Measurements from ENCODE around the gene ZNF664.

DNA sequence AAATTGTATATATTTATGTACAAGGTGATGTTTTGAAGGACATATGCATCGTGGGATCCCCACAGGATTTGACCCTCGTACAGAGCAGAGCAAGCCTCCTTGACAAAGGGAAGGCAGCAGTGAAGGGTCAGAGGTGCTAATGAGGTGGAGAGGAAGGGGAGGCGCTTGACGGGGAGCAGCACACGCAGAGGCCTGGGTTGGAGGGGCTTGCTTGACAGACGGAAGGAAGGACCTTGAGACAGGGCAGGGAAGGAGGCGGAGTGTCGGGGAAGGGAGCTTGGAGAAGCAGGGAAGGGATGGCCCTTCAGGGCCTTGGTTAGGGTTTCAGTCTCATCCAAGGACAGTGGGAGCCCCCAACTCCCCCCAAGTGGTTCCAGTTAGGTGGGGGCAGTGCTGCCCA is 52.6 kb downstream of the ZNF664 start:
- TF ChIP-seq, protein P1, sequence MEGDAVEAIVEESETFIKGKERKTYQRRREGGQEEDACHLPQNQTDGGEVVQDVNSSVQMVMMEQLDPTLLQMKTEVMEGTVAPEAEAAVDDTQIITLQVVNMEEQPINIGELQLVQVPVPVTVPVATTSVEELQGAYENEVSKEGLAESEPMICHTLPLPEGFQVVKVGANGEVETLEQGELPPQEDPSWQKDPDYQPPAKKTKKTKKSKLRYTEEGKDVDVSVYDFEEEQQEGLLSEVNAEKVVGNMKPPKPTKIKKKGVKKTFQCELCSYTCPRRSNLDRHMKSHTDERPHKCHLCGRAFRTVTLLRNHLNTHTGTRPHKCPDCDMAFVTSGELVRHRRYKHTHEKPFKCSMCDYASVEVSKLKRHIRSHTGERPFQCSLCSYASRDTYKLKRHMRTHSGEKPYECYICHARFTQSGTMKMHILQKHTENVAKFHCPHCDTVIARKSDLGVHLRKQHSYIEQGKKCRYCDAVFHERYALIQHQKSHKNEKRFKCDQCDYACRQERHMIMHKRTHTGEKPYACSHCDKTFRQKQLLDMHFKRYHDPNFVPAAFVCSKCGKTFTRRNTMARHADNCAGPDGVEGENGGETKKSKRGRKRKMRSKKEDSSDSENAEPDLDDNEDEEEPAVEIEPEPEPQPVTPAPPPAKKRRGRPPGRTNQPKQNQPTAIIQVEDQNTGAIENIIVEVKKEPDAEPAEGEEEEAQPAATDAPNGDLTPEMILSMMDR (conservative IDR thresholded peaks at IDR 0.05; ENCODE audit: low read depth, low read length): no peak
- TF ChIP-seq MAZ (IDR thresholded peaks at IDR 0.05; ENCODE audit: borderline replicate concordance, low read depth, low read length) (no peak), FOS (IDR thresholded peaks at IDR 0.05; ENCODE audit: low read depth, low read length) (no peak)

Measured in IMR-90 (cell line).